Tibial artery (tissue), 4 donors: Measurements from ENCODE around the gene FOXA3.

Experiments used
- DNase-seq, 2 donors: peaks; one replicate each; pipeline ENCODE4 v3.0.0-alpha.2; 2019
- H3K27ac ChIP-seq, 2 donors: fragments of 200-600 bp; sonication (generic) in 1 of 2; 1 replicate in 1 of 2; 2 replicates in 1 of 2; pipeline ENCODE4 v1.5.1; 2018 to 2019; ENCODE audit warnings: mild to moderate bottlenecking in 1 of 2
- H3K27me3 ChIP-seq, 2 donors: fragments of 200-600 bp; sonication (generic) in 1 of 2; one replicate each; pipeline versions ENCODE4 v1.5.1 to v1.6.0; 2016 to 2019
- H3K36me3 ChIP-seq, 3 donors: fragments of 200-600 bp; sonication (generic) in 2 of 3; one replicate each; pipeline ENCODE4 v1.5.1; 2016 to 2019; ENCODE audit warnings: mild to moderate bottlenecking in 2 of 3
- H3K4me1 ChIP-seq, 4 donors: fragments of 200-600 bp; sonication (generic) in 2 of 4; 1 replicate in 3 of 4; 2 replicates in 1 of 4; pipeline ENCODE4 v1.5.1; 2016 to 2019
- H3K4me3 ChIP-seq, 2 donors: fragments of 200-600 bp; sonication (generic) in 1 of 2; 1 replicate in 1 of 2; 2 replicates in 1 of 2; pipeline ENCODE4 v1.5.1; 2018 to 2019; ENCODE audit warnings: mild to moderate bottlenecking in 2 of 2
- H3K9me3 ChIP-seq, 3 donors: fragments of 200-600 bp; sonication (generic) in 1 of 3; one replicate each; pipeline ENCODE4 v1.5.1; 2016 to 2019
- intact Hi-C: fragments of 100-400 bp; cut with DNase I; formaldehyde crosslinking; loops from one replicate; pipeline ENCODE4 v1.15.0; 2023; ENCODE audit warnings: low total_unique reads
- TF ChIP-seq, protein P1 (sequence below), 2 experiments: fragments of 200-600 bp in 1 of 2; fragments of 450-650 bp in 1 of 2; IDR thresholded peaks; one replicate each; pipeline ENCODE4 v1.5.1; 2017 to 2019; ENCODE audit warnings: antibody characterized with exemption in 2 of 2, mild to moderate bottlenecking in 1 of 2, moderate library complexity in 1 of 2

Gene FOXA3

DNA sequence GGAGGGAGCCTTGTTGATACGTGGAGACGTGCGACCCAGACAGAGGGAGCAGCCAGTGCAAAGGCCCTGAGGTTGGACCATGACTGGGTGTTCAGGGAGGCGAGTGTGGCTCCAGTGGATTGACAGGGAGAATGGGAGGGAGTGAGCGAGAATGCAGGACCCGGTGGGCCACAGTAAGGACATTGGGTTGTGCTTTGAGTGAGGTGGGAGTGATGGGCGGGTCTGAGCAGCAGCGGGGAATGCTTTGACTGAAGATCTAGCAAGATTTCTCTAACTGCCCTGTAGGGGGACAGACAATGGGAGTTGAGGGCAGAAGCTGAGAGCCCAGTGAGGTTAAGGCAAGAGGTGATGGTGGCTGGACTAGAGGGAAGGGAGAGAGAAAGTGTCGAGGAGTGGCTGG, 58.2 kb downstream of the FOXA3 start:
- no peak overlapping the region for H3K27ac ChIP-seq
- TF ChIP-seq, protein P1, sequence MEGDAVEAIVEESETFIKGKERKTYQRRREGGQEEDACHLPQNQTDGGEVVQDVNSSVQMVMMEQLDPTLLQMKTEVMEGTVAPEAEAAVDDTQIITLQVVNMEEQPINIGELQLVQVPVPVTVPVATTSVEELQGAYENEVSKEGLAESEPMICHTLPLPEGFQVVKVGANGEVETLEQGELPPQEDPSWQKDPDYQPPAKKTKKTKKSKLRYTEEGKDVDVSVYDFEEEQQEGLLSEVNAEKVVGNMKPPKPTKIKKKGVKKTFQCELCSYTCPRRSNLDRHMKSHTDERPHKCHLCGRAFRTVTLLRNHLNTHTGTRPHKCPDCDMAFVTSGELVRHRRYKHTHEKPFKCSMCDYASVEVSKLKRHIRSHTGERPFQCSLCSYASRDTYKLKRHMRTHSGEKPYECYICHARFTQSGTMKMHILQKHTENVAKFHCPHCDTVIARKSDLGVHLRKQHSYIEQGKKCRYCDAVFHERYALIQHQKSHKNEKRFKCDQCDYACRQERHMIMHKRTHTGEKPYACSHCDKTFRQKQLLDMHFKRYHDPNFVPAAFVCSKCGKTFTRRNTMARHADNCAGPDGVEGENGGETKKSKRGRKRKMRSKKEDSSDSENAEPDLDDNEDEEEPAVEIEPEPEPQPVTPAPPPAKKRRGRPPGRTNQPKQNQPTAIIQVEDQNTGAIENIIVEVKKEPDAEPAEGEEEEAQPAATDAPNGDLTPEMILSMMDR (IDR thresholded peaks at IDR 0.05): no peak
- no peaks in the 10 kb centered on the region for H3K9me3 ChIP-seq
- no peak overlapping the region for H3K4me3 ChIP-seq
- intact Hi-C loops: loop anchor here (10.0 kb wide), 1 partner anchor 73 kb away; the partner anchor contains the start of gene CCDC61
- peaks cover 0 to 25% of the 10 kb centered on the region in 2 donors for H3K27me3 ChIP-seq
- no peaks in the 10 kb centered on the region for H3K4me1 ChIP-seq
- H3K36me3 ChIP-seq: no peaks in the 10 kb centered on the region
- no peak for DNase-seq
